Peyer's patch (tissue), 4 donors: ENCODE data around the gene INPP5A. TPM values are rescaled to one million over a fixed set of nuclear protein-coding genes. Genes with fewer than 3 reads are reported as not detected.

ENCODE experiments used
- DNase-seq, 3 donors: peaks; one replicate each; pipeline ENCODE4 v3.0.0-alpha.2; 2017 to 2019
- H3K27ac ChIP-seq, 4 donors: fragments of 200-600 bp; sonication (generic); one replicate each; pipeline ENCODE4 v1.5.1; 2016 to 2019
- H3K27me3 ChIP-seq, 2 donors: fragments of 200-600 bp; sonication (generic); one replicate each; pipeline ENCODE4 v1.5.1; 2019
- H3K36me3 ChIP-seq, 3 donors: fragments of 200-600 bp; sonication (generic); one replicate each; pipeline ENCODE4 v1.5.1; 2016 to 2019
- H3K4me1 ChIP-seq, 4 donors: fragments of 200-600 bp; sonication (generic); one replicate each; pipeline ENCODE4 v1.5.1; 2016 to 2019
- H3K4me3 ChIP-seq, 4 donors: fragments of 200-600 bp; sonication (generic); 1 replicate in 3 of 4; 2 replicates in 1 of 4; pipeline ENCODE4 v1.5.1; 2016 to 2019; ENCODE audit warnings: mild to moderate bottlenecking in 1 of 4
- H3K9me3 ChIP-seq, 4 donors: fragments of 200-600 bp; sonication (generic); one replicate each; pipeline ENCODE4 v1.5.1; 2016 to 2019; ENCODE audit warnings: mild to moderate bottlenecking in 1 of 4
- POLR2A ChIP-seq, 2 donors: fragments of 450-650 bp; IDR thresholded peaks; one replicate each; pipeline ENCODE4 v1.5.1; 2017; ENCODE audit warnings: antibody characterized with exemption in 2 of 2, mild to moderate bottlenecking in 2 of 2, moderate library complexity in 2 of 2
- total RNA-seq, 4 donors: library from RNA; depleted of rRNA; stranded (reverse); fragments of >200 nt; gene quantifications; one replicate each; pipeline ENCODE4 v1.1.0, GENCODE V29; 2016
- TF ChIP-seq, protein P1 (sequence below), 6 experiments: fragments of 450-650 bp in 4 of 6; fragments of 200-600 bp in 2 of 6; sonication (generic) in 1 of 6; IDR thresholded peaks; one replicate each; pipeline ENCODE4 v1.5.1; 2017 to 2019; ENCODE audit warnings: antibody characterized with exemption in 6 of 6, mild to moderate bottlenecking in 3 of 6, moderate library complexity in 1 of 6

Gene INPP5A
- total RNA-seq, 4 donors from 2014 or later: 33.8 to 76.4 (median 38.1) TPM

DNA sequence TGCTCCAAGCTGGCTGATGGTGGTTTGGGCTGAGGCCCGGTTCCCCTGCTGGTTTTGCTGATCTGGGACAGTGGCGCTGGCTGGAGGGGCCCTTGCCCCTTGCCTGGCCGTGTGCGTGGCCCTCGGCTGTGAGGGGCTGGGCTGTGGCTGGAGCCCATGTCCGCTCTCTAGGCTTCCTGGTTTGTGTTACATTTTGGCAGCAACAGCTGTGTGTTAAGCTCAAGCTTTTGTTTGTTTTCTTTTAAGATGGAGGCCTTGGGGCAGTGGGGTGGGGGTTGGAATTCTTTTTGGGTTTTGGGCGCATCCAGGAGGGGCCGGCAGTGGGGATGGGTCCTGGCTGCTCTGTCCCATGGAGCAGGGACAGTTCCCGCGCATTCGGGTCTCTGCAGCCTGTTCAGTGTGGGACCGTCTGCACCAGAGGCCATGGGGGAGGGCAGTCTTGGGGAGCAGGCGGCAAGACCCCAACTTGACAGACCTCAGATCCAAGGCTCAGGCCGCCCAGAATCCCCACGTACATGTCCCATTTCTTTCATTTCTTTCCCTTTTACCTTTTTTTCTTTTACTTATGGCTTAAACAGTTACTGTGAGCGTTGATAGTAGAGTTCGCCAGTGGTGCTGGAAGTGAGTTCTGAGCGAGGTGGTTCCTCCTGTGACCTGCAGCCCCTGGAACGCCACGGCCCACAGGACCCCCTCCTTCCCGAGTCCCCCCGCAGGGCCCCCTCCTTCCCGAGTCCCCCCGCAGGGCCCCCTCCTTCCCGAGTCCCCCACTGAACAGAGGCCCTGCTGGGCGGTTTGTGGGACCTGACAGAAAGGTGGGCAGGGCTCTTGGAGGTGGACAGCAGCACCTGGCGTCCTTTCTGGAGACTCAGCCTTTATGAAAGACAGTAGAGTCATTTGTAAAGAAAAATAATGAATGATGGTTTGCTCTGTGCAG is 75.3 kb downstream of the INPP5A start:
- Histone ChIP-seq H3K4me1 (peaks cover 0 to 9% (median 0%) of the 10 kb centered on the region in 4 donors), H3K27me3 (no peaks in the 10 kb centered on the region), H3K9me3 (no peaks in the 10 kb centered on the region), H3K27ac (no peak overlapping the region), H3K4me3 (no peak overlapping the region), H3K36me3 (peaks cover 0 to 9% (median 0%) of the 10 kb centered on the region in 3 donors)
- no peak for TF ChIP-seq POLR2A (IDR thresholded peaks at IDR 0.05)
- TF ChIP-seq, protein P1, sequence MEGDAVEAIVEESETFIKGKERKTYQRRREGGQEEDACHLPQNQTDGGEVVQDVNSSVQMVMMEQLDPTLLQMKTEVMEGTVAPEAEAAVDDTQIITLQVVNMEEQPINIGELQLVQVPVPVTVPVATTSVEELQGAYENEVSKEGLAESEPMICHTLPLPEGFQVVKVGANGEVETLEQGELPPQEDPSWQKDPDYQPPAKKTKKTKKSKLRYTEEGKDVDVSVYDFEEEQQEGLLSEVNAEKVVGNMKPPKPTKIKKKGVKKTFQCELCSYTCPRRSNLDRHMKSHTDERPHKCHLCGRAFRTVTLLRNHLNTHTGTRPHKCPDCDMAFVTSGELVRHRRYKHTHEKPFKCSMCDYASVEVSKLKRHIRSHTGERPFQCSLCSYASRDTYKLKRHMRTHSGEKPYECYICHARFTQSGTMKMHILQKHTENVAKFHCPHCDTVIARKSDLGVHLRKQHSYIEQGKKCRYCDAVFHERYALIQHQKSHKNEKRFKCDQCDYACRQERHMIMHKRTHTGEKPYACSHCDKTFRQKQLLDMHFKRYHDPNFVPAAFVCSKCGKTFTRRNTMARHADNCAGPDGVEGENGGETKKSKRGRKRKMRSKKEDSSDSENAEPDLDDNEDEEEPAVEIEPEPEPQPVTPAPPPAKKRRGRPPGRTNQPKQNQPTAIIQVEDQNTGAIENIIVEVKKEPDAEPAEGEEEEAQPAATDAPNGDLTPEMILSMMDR (IDR thresholded peaks at IDR 0.05): no peak
- peak in 2 of 3 donors; percentile 41 to 43 for DNase-seq

DNA sequence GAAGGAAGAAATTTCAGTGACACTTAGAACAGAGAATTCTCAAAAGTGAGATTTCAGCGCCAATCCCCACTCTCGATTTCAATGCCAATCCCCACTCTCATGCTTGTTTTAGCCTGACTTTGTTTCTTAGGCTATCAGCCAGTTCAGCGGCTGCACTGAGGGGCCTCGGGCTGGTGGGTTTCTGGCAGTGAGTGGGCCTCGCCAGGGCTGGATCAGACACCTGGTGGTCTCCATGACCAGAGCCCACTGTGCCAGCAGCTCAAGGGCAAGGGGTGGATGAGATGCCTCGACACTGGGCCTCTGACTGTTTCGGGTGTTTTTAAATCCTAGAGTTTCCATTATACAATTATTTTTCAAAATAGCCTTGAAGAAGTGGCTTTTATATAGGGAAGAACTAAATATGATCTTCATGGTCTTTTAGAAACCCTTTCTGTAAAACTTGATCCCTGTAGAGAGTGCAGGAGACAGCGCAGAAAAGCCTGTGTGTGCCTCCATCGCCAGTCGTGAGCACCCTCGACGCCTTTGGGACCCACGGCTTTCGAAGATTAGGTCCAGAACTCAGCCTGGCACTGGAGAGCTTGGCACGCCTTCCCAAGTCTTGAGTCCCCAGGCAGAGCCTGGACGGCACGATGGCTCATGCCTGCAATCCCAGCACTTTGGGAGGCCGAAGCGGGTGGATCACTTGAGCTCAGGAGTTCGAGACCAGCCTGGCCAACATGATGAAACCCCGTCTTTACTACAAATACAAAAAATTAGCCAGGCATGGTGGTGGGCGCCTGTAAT is 76.2 kb downstream of the INPP5A start:
- H3K4me1 ChIP-seq: peaks cover 0 to 9% (median 0%) of the 10 kb centered on the region in 4 donors
- no peaks in the 10 kb centered on the region for H3K27me3 ChIP-seq
- TF ChIP-seq, protein P1 (IDR thresholded peaks at IDR 0.05): no peak
- no peak for TF ChIP-seq POLR2A (IDR thresholded peaks at IDR 0.05)
- peaks cover 0 to 9% (median 0%) of the 10 kb centered on the region in 3 donors for H3K36me3 ChIP-seq
- no peaks in the 10 kb centered on the region for H3K9me3 ChIP-seq
- no peak overlapping the region for H3K27ac ChIP-seq
- peak in 1 of 3 donors; percentile 39 for DNase-seq
- no peak overlapping the region for H3K4me3 ChIP-seq

DNA sequence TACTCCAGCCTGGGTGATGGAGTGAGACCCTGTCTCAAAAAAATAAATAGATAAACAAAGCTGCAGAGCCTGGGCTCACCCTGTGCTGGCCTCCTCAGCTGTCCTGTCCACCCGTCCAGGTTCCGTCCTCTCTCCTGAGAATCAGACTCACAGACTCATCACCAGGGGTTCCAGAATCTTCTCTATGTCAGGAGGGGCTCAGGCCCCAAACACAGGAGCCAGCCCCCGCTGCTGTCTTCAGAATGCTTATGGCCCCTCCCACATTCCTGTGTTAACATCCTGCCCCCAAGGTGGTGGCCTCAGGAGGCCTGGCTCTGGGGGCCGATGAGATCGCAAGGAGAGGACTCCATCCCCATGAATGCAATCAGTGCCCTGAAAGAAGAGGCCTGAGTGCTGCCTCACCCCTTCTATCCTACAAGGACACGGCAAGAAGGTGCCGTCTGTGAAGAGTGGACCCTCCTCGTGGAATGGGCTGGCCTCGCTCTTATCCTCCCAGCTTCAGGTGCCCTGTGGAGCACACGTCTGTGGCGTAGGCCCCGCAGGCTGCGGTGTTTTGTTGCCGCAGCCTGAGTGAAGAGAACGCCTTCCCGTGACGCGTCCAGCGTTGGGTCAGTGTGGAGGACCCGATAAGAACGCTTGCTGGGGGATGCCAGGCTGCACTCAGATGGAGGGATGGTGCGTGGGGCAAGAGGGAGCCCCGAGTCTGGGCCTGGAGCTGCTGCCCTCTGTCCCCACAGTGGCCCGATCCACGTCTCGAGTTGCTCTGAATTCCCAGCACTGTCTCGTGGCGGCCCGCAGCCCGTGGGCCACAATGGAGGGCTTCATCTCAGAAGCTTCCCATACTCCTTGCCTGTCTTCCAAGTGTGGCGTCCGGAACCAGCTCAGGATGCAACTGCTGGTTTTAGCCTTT is 77.1 kb downstream of the INPP5A start:
- Histone ChIP-seq H3K4me3 (no peak overlapping the region), H3K27ac (no peak overlapping the region), H3K4me1 (peaks cover 0 to 9% (median 0%) of the 10 kb centered on the region in 4 donors), H3K9me3 (peaks cover 0 to 7% (median 2%) of the 10 kb centered on the region in 4 donors), H3K27me3 (no peaks in the 10 kb centered on the region), H3K36me3 (peaks cover 0 to 9% (median 0%) of the 10 kb centered on the region in 3 donors)
- peak in 2 of 3 donors; percentile 31 to 40 for DNase-seq
- TF ChIP-seq, protein P1 (IDR thresholded peaks at IDR 0.05): no peak
- TF ChIP-seq POLR2A (IDR thresholded peaks at IDR 0.05): no peak

DNA sequence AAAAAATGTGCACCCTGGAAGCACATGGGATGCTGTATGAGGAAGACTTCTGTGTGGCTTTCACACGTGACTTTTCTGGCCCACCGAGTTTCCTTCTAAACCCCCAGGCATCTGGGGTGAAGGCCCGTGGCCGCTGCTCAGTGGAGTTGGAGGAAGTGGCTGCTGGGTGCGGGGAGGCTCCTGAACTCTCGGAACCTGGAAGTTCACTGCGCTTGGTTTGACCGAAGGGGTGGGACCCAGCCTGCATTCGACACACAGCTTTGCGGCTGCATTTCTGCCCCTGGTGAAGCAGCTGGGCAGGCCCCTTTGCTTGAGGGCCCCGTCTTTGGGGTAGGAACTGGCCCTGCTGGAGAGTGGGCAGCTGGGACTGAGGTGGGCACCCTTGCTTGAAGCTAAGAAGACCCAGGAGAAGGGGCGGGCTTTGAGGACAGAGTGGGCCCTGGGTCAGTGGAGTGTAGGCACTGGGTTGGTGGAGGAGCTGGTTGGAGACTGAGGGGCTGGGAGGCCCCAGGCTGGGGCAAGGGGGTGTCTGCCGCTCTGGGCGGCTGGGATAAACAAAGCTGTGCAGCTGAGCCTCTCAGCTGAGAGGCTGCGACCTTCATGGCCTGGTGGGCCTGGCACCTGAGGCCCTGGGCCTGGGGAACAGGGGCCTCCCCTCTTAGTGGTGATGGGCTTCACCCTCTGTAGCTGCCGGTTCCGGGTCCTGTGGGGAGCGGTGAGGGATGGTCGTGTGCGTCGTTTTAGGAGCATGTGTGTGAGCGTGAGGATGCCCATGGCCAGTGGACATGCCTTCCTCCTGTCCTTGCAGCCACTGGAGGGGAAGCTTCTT is 78.0 kb downstream of the INPP5A start:
- no peak for TF ChIP-seq POLR2A (IDR thresholded peaks at IDR 0.05)
- TF ChIP-seq, protein P1 (IDR thresholded peaks at IDR 0.05): no peak
- Histone ChIP-seq H3K4me1 (peaks cover 0 to 9% (median 0%) of the 10 kb centered on the region in 4 donors), H3K36me3 (peaks cover 0 to 9% (median 0%) of the 10 kb centered on the region in 3 donors), H3K27me3 (no peaks in the 10 kb centered on the region), H3K9me3 (peaks cover 0 to 14% (median 5%) of the 10 kb centered on the region in 4 donors), H3K27ac (no peak overlapping the region), H3K4me3 (no peak overlapping the region)
- DNase-seq: peak in 1 of 3 donors; percentile 39
